ENCODE data around the gene KCNJ9. TPM values are rescaled to one million over a fixed set of nuclear protein-coding genes. Genes with fewer than 3 reads are reported as not detected.

Gene KCNJ9
- total RNA-seq, 1 donor from 2014 or later, result not detected

- H3K79me2 ChIP-seq (ENCODE audit: insufficient read depth, low read length), result no peaks in the 10 kb centered on the region
- H3K4me1 ChIP-seq (ENCODE audit: insufficient read depth, low read length), result no peaks in the 10 kb centered on the region
- H3K4me3 Mint-ChIP-seq (ENCODE audit: unreplicated experiment), result no peak overlapping the region
- H3K4me3 ChIP-seq (ENCODE audit: insufficient read depth, low read depth, low read length), result no peak overlapping the region
- peaks cover 8% of the 10 kb centered on the region for H3K36me3 Mint-ChIP-seq (ENCODE audit: low read depth, unreplicated experiment)
- FAIRE-seq (no peak), DNase-seq (ENCODE audit: low read depth) (no peak)
- H3K9me3 Mint-ChIP-seq (ENCODE audit: unreplicated experiment), result peaks cover 8% of the 10 kb centered on the region
- no peak for TF ChIP-seq CTCF (IDR thresholded peaks at IDR 0.05; ENCODE audit: insufficient read depth, low read depth, low read length)
- TF ChIP-seq EZH2 (IDR thresholded peaks at IDR 0.05; ENCODE audit: insufficient read depth, low read length), result no peak
- no peak overlapping the region for H3K4me2 ChIP-seq (ENCODE audit: low read length)
- no peaks in the 10 kb centered on the region for H4K20me1 ChIP-seq (ENCODE audit: insufficient read depth, low read length)
- H3K36me3 ChIP-seq (ENCODE audit: insufficient read depth, low read length), result no peaks in the 10 kb centered on the region
- H3K27ac ChIP-seq (ENCODE audit: low read depth, low read length), result no peak overlapping the region
- H3K9ac ChIP-seq (ENCODE audit: low read length), result no peak overlapping the region
- peaks cover 34% of the 10 kb centered on the region for H3K27me3 Mint-ChIP-seq (ENCODE audit: low read depth, unreplicated experiment)
- H3K9me3 ChIP-seq (ENCODE audit: insufficient read depth, low read depth, low read length), result no peaks in the 10 kb centered on the region
- no peaks in the 10 kb centered on the region for H3K4me1 Mint-ChIP-seq (ENCODE audit: low read depth, unreplicated experiment)
- H3K27me3 ChIP-seq (ENCODE audit: insufficient read depth, low read length), result peaks cover 16% of the 10 kb centered on the region
- H3K27ac Mint-ChIP-seq (ENCODE audit: unreplicated experiment), result no peak overlapping the region
- H2AFZ ChIP-seq (ENCODE audit: low read depth, low read length), result no peak overlapping the region
These were observed 55.0 kb downstream of the KCNJ9 start for GRCh38 chr1:160136121-160136925.

DNA sequence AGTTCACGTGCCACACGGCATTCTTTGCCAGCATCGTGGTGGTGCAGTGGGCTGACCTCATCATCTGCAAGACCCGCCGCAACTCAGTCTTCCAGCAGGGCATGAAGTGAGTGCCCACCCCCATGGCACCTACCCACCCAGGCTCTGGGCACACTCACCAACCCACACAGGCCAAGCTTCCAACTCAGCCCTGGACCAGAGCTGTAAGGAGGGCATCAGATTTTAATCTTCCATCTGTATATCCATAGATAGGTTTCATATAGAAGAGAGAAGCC, 55.5 kb downstream of the KCNJ9 start:
- no peaks in the 10 kb centered on the region for H3K9me3 ChIP-seq (ENCODE audit: insufficient read depth, low read depth, low read length)
- H3K27ac ChIP-seq (ENCODE audit: low read depth, low read length), result no peak overlapping the region
- TF ChIP-seq CTCF (IDR thresholded peaks at IDR 0.05; ENCODE audit: insufficient read depth, low read depth, low read length) (no peak), EZH2 (IDR thresholded peaks at IDR 0.05; ENCODE audit: insufficient read depth, low read length) (no peak)
- H3K4me2 ChIP-seq (ENCODE audit: low read length), result no peak overlapping the region
- peaks cover 14% of the 10 kb centered on the region for H3K27me3 ChIP-seq (ENCODE audit: insufficient read depth, low read length)
- no peaks in the 10 kb centered on the region for H3K79me2 ChIP-seq (ENCODE audit: insufficient read depth, low read length)
- H2AFZ ChIP-seq (ENCODE audit: low read depth, low read length), result no peak overlapping the region
- no peak overlapping the region for H3K9ac ChIP-seq (ENCODE audit: low read length)
- H3K36me3 Mint-ChIP-seq (ENCODE audit: low read depth, unreplicated experiment), result peaks cover 8% of the 10 kb centered on the region
- H3K27ac Mint-ChIP-seq (ENCODE audit: unreplicated experiment), result no peak overlapping the region
- H3K9me3 Mint-ChIP-seq (ENCODE audit: unreplicated experiment), result peaks cover 11% of the 10 kb centered on the region
- no peak overlapping the region for H3K4me3 Mint-ChIP-seq (ENCODE audit: unreplicated experiment)
- peaks cover 37% of the 10 kb centered on the region for H3K27me3 Mint-ChIP-seq (ENCODE audit: low read depth, unreplicated experiment)
- H4K20me1 ChIP-seq (ENCODE audit: insufficient read depth, low read length), result no peaks in the 10 kb centered on the region
- no peaks in the 10 kb centered on the region for H3K36me3 ChIP-seq (ENCODE audit: insufficient read depth, low read length)
- no peak for FAIRE-seq
- no peaks in the 10 kb centered on the region for H3K4me1 ChIP-seq (ENCODE audit: insufficient read depth, low read length)
- no peaks in the 10 kb centered on the region for H3K4me1 Mint-ChIP-seq (ENCODE audit: low read depth, unreplicated experiment)
- H3K4me3 ChIP-seq (ENCODE audit: insufficient read depth, low read depth, low read length), result no peak overlapping the region
- DNase-seq (ENCODE audit: low read depth), result no peak

- H3K27me3 ChIP-seq (ENCODE audit: insufficient read depth, low read length), result peaks cover 9% of the 10 kb centered on the region
- H3K27ac ChIP-seq (ENCODE audit: low read depth, low read length), result no peak overlapping the region
- H2AFZ ChIP-seq (ENCODE audit: low read depth, low read length), result no peak overlapping the region
- H4K20me1 ChIP-seq (ENCODE audit: insufficient read depth, low read length), result no peaks in the 10 kb centered on the region
- Mint-ChIP-seq H3K36me3 (ENCODE audit: low read depth, unreplicated experiment) (peaks cover 6% of the 10 kb centered on the region), H3K9me3 (ENCODE audit: unreplicated experiment) (peaks cover 10% of the 10 kb centered on the region), H3K27me3 (ENCODE audit: low read depth, unreplicated experiment) (peaks cover 34% of the 10 kb centered on the region), H3K4me3 (ENCODE audit: unreplicated experiment) (no peak overlapping the region), H3K4me1 (ENCODE audit: low read depth, unreplicated experiment) (no peaks in the 10 kb centered on the region), H3K27ac (ENCODE audit: unreplicated experiment) (no peak overlapping the region)
- H3K4me1 ChIP-seq (ENCODE audit: insufficient read depth, low read length), result no peaks in the 10 kb centered on the region
- H3K9me3 ChIP-seq (ENCODE audit: insufficient read depth, low read depth, low read length), result no peaks in the 10 kb centered on the region
- no peaks in the 10 kb centered on the region for H3K79me2 ChIP-seq (ENCODE audit: insufficient read depth, low read length)
- H3K4me2 ChIP-seq (ENCODE audit: low read length), result no peak overlapping the region
- TF ChIP-seq EZH2 (IDR thresholded peaks at IDR 0.05; ENCODE audit: insufficient read depth, low read length), result no peak
- TF ChIP-seq CTCF (IDR thresholded peaks at IDR 0.05; ENCODE audit: insufficient read depth, low read depth, low read length), result no peak
- H3K36me3 ChIP-seq (ENCODE audit: insufficient read depth, low read length), result no peaks in the 10 kb centered on the region
- DNase-seq (ENCODE audit: low read depth) (no peak), FAIRE-seq (no peak)
- no peak overlapping the region for H3K4me3 ChIP-seq (ENCODE audit: insufficient read depth, low read depth, low read length)
- H3K9ac ChIP-seq (ENCODE audit: low read length), result no peak overlapping the region
These were observed 56.0 kb downstream of the KCNJ9 start for GRCh38 chr1:160137216-160137862.

All from astrocyte (in vitro differentiated cells and primary cell).